Heart left ventricle (tissue), 13 donors: ENCODE measurements around the gene CSN2.

Experiments used
- POLR2A ChIP-seq, 2 donors: fragments of 450-650 bp; IDR thresholded peaks; one replicate each; pipeline ENCODE4 v1.6.1; 2017; ENCODE audit warnings: antibody characterized with exemption in 2 of 2, mild to moderate bottlenecking in 2 of 2, moderate library complexity in 2 of 2
- TF ChIP-seq, protein P1 (sequence below), 12 donors: fragments of 200-600 bp; sonication (generic) in 4 of 12; IDR thresholded peaks; one replicate each; pipeline versions ENCODE4 v1.5.0 to v1.8.0; 2018 to 2022; ENCODE audit warnings: antibody characterized with exemption in 12 of 12, mild to moderate bottlenecking in 5 of 12
- donor health status: ischemic (EF 13 %, LVEDD 7.1; RV severe dilation, severe dysfunction).
- donor health status: DM: no; HTN: yes; CAD: no.
- donor health status: DM: no; HTN: no; CAD: no.
- donor health status: ischemic (EF 25% LVEDD 6.9; RV normal size, moderate dysfunction).
- donor health status: ischemic (EF 25% LVEDD 5.7; RV mildly dilated, moderate dysfunction).
- donor health status: ischemic (EF 35%, LVEDD 5.7; RV mildly dilated, moderate dysfunction).
- donor health status: nonischemic (EF 11% LVEDD 7.7; RV severe dilation, severe dysfunction).
- donor health status: DM: yes; HTN: yes; CAD: no.
- donor health status: PGD.
- donor health status: ischemic (EF 29% LVEDD 5.4; RV normal size, mild dysfunction).
- donor health status: nonischemic (EF 23%, LVEDD 6.1; RV moderate dilation, normal function).

- TF ChIP-seq, protein P1, sequence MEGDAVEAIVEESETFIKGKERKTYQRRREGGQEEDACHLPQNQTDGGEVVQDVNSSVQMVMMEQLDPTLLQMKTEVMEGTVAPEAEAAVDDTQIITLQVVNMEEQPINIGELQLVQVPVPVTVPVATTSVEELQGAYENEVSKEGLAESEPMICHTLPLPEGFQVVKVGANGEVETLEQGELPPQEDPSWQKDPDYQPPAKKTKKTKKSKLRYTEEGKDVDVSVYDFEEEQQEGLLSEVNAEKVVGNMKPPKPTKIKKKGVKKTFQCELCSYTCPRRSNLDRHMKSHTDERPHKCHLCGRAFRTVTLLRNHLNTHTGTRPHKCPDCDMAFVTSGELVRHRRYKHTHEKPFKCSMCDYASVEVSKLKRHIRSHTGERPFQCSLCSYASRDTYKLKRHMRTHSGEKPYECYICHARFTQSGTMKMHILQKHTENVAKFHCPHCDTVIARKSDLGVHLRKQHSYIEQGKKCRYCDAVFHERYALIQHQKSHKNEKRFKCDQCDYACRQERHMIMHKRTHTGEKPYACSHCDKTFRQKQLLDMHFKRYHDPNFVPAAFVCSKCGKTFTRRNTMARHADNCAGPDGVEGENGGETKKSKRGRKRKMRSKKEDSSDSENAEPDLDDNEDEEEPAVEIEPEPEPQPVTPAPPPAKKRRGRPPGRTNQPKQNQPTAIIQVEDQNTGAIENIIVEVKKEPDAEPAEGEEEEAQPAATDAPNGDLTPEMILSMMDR (IDR thresholded peaks at IDR 0.05), result no peak
- no peak for TF ChIP-seq POLR2A (IDR thresholded peaks at IDR 0.05)
Observed at GRCh38 chr4:69930768-69931167, 34.8 kb downstream of the CSN2 start, which contains the start of gene CSN1S1.
